Mesenchymal stem cell (in vitro differentiated cells and primary cell): ENCODE data around the gene DNPEP.

ENCODE experiments used
- DNase-seq: peaks from one replicate; pipeline ENCODE4 v3.0.0-alpha.2; 2013
- H2AFZ ChIP-seq: one replicate; pipeline ENCODE4 v1.6.1; 2013; ENCODE audit warnings: low read depth, mild to moderate bottlenecking, control low read depth, inconsistent platforms, low read length, moderate library complexity
- H2AK5ac ChIP-seq: 2 replicates; pipeline ENCODE4 v1.6.1; 2013; ENCODE audit warnings: low read length, moderate library complexity, mild to moderate bottlenecking, inconsistent platforms; ENCODE audit not compliant: severe bottlenecking
- H2BK120ac ChIP-seq: one replicate; pipeline ENCODE4 v1.6.1; 2013; ENCODE audit warnings: low read depth, mild to moderate bottlenecking, inconsistent platforms, low read length, moderate library complexity
- H2BK12ac ChIP-seq, 2 experiments: one replicate each; pipeline ENCODE4 v1.6.1; 2013; ENCODE audit warnings: inconsistent platforms in 2 of 2, low read length in 2 of 2, mild to moderate bottlenecking in 2 of 2, moderate library complexity in 2 of 2, control low read depth in 1 of 2
- H2BK15ac ChIP-seq: one replicate; pipeline ENCODE4 v1.6.1; 2013; ENCODE audit warnings: mild to moderate bottlenecking, low read depth, inconsistent platforms; ENCODE audit not compliant: poor library complexity, severe bottlenecking
- H2BK5ac ChIP-seq: 2 replicates; pipeline ENCODE4 v1.6.1; 2013; ENCODE audit warnings: low read depth, mild to moderate bottlenecking, low read length, control low read depth, inconsistent platforms; ENCODE audit not compliant: poor library complexity, severe bottlenecking
- H3K14ac ChIP-seq, 2 experiments: one replicate each; pipeline ENCODE4 v1.6.1; 2013; ENCODE audit warnings: inconsistent platforms in 2 of 2, low read length in 2 of 2, control low read depth in 1 of 2, mild to moderate bottlenecking in 1 of 2, moderate library complexity in 1 of 2
- H3K18ac ChIP-seq, 2 experiments: one replicate each; pipeline ENCODE4 v1.6.1; 2013; ENCODE audit warnings: inconsistent platforms in 2 of 2, low read length in 2 of 2, control low read depth in 1 of 2, low read depth in 1 of 2, mild to moderate bottlenecking in 1 of 2
- H3K23ac ChIP-seq, 2 experiments: one replicate each; pipeline ENCODE4 v1.6.1; 2013; ENCODE audit warnings: inconsistent platforms in 2 of 2, low read length in 2 of 2, mild to moderate bottlenecking in 2 of 2, moderate library complexity in 2 of 2, control low read depth in 1 of 2
- H3K27ac ChIP-seq: 2 replicates; pipeline ENCODE4 v1.5.1; 2013; ENCODE audit warnings: mild to moderate bottlenecking, moderate library complexity, low read length, control low read depth, inconsistent platforms; ENCODE audit not compliant: poor library complexity, severe bottlenecking
- H3K27me3 ChIP-seq, 2 experiments: 2 replicates each; pipeline versions ENCODE4 v1.6.1 to v1.7.0; 2013; ENCODE audit warnings: low read length in 2 of 2, mild to moderate bottlenecking in 2 of 2, moderate library complexity in 2 of 2, control low read depth in 1 of 2, inconsistent platforms in 1 of 2; ENCODE audit not compliant: control insufficient read depth in 1 of 2, insufficient read depth in 1 of 2
- H3K36me3 ChIP-seq, 2 experiments: 2 replicates each; pipeline versions ENCODE4 v1.6.1 to v1.7.0; 2013; ENCODE audit warnings: low read length in 2 of 2, control low read depth in 1 of 2, inconsistent platforms in 1 of 2, low read depth in 1 of 2, mild to moderate bottlenecking in 1 of 2; ENCODE audit not compliant: insufficient read depth in 2 of 2, control insufficient read depth in 1 of 2
- H3K4ac ChIP-seq, 2 experiments: one replicate each; pipeline ENCODE4 v1.6.1; 2013; ENCODE audit warnings: inconsistent platforms in 2 of 2, low read length in 2 of 2, mild to moderate bottlenecking in 2 of 2, moderate library complexity in 2 of 2, control low read depth in 1 of 2, low read depth in 1 of 2
- H3K4me1 ChIP-seq: 2 replicates; pipeline ENCODE4 v1.6.1; 2013; ENCODE audit warnings: low read depth, low read length, control low read depth; ENCODE audit not compliant: control insufficient read depth, insufficient read depth
- H3K4me2 ChIP-seq: 2 replicates; pipeline ENCODE4 v1.6.1; 2013; ENCODE audit warnings: low read length, mild to moderate bottlenecking, inconsistent platforms; ENCODE audit not compliant: poor library complexity, severe bottlenecking
- H3K4me3 ChIP-seq, 2 experiments: 2 replicates each; pipeline versions ENCODE4 v1.5.1 to v1.7.0; 2013; ENCODE audit warnings: low read length in 2 of 2, mild to moderate bottlenecking in 2 of 2, control low read depth in 1 of 2, low read depth in 1 of 2; ENCODE audit not compliant: insufficient read depth in 1 of 2
- H3K79me1 ChIP-seq: replicated peaks from 2 replicates; pipeline ENCODE4 v1.6.1; 2013; ENCODE audit warnings: mild to moderate bottlenecking, control low read depth, low read length, inconsistent platforms; ENCODE audit not compliant: poor library complexity, severe bottlenecking
- H3K9ac ChIP-seq: 2 replicates; pipeline ENCODE4 v1.7.0; 2013; ENCODE audit warnings: mild to moderate bottlenecking, low read length, moderate library complexity
- H3K9me3 ChIP-seq: 2 replicates; pipeline ENCODE4 v1.7.0; 2013; ENCODE audit warnings: mild to moderate bottlenecking, low read length; ENCODE audit not compliant: control insufficient read depth
- H4K8ac ChIP-seq: one replicate; pipeline ENCODE4 v1.6.1; 2013; ENCODE audit warnings: inconsistent platforms, mild to moderate bottlenecking, low read length, moderate library complexity
- H4K91ac ChIP-seq: one replicate; pipeline ENCODE4 v1.6.1; 2013; ENCODE audit warnings: mild to moderate bottlenecking, low read length, inconsistent platforms
- WGBS: methylation state at CpG from one replicate; pipeline ENCODE4 v1.1.7; 2013; ENCODE audit warnings: mixed read lengths; 5-methylcytosine and 5-hydroxymethylcytosine counted together

Gene DNPEP

DNA sequence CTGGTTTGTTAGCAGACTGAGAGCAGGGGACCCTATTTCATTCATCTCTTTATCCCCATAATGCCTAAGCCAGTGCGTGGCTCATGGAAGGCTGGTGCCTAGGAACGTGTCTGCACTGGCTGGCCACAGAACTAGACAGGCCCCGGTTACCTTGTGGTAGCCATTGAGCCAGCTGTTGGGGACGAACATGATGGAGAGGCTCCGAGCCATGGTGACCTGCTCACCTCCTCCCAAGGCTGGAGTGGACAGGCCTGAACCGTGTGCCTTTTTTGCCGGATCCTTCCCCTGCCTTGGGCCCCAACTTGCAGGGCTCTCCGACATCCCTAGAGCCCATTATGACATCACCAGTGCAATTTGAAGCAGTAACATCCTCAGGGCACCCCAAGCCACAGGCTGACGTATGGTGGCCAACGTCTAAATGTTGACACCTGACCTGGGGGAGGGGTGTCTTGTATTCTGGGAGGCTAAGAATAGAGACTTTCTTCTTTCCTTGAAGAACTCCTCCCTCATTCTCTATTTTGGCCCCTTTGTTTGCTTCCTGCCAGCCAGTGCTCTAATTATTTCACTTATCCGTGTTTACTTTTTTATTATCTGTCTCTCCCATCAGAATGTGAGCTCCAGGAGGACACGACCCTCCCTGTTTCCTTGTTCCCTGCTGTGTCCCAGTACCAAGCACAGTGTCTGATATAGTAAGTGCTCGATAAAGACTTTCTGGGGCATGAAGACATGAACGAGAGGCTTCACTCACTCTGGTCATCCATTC, 12.2 kb upstream of the DNPEP start:
- no peak overlapping the region for H2BK5ac ChIP-seq
- H3K23ac ChIP-seq = no peak overlapping the region
- peak; percentile 46 for DNase-seq
- no peak overlapping the region for H3K4me2 ChIP-seq
- H3K4me3 ChIP-seq = no peak overlapping the region
- H3K36me3 ChIP-seq = no peaks in the 10 kb centered on the region
- H4K91ac ChIP-seq = peak overlapping the region; percentile 82
- no peak overlapping the region for H2AK5ac ChIP-seq
- peaks cover 3% of the 10 kb centered on the region for H3K4me1 ChIP-seq
- no peak overlapping the region for H2AFZ ChIP-seq
- no peak overlapping the region for H3K9ac ChIP-seq
- H3K27ac ChIP-seq = no peak overlapping the region
- H3K18ac ChIP-seq = peak overlapping the region; percentile 37 to 77
- H3K79me1 ChIP-seq = no peaks in the 10 kb centered on the region
- WGBS = 64% methylated on average over 12 of the region's 14 CpGs
- H2BK120ac ChIP-seq = no peak overlapping the region
- H3K4ac ChIP-seq = peak overlapping the region in 1 of 2 experiments; percentile 20
- H4K8ac ChIP-seq = peak overlapping the region; percentile 42
- peak overlapping the region; percentile 3 to 87 for H2BK12ac ChIP-seq
- no peaks in the 10 kb centered on the region for H3K27me3 ChIP-seq
- H3K9me3 ChIP-seq = no peaks in the 10 kb centered on the region
- no peak overlapping the region for H3K14ac ChIP-seq
- no peak overlapping the region for H2BK15ac ChIP-seq

- Histone ChIP-seq H3K4ac (no peak overlapping the region), H3K27me3 (no peaks in the 10 kb centered on the region), H4K8ac (peak overlapping the region; percentile 35), H4K91ac (no peak overlapping the region), H3K36me3 (no peaks in the 10 kb centered on the region), H3K14ac (no peak overlapping the region), H2AFZ (no peak overlapping the region), H2BK5ac (no peak overlapping the region), H3K79me1 (no peaks in the 10 kb centered on the region), H2BK120ac (no peak overlapping the region), H3K18ac (no peak overlapping the region), H2BK12ac (peak overlapping the region in 1 of 2 experiments; percentile 84), H3K9me3 (no peaks in the 10 kb centered on the region), H2AK5ac (no peak overlapping the region), H3K4me2 (no peak overlapping the region), H3K4me1 (peaks cover 3% of the 10 kb centered on the region), H3K9ac (peak overlapping the region; percentile 11), H3K27ac (no peak overlapping the region), H3K4me3 (no peak overlapping the region), H2BK15ac (peak overlapping the region; percentile 46), H3K23ac (no peak overlapping the region)
- WGBS = 6% methylated on average over 4 of the region's 5 CpGs
- DNase-seq = peak; percentile 90
Observed at GRCh38 chr2:219398721-219399363, 11.1 kb upstream of the DNPEP start.

DNA sequence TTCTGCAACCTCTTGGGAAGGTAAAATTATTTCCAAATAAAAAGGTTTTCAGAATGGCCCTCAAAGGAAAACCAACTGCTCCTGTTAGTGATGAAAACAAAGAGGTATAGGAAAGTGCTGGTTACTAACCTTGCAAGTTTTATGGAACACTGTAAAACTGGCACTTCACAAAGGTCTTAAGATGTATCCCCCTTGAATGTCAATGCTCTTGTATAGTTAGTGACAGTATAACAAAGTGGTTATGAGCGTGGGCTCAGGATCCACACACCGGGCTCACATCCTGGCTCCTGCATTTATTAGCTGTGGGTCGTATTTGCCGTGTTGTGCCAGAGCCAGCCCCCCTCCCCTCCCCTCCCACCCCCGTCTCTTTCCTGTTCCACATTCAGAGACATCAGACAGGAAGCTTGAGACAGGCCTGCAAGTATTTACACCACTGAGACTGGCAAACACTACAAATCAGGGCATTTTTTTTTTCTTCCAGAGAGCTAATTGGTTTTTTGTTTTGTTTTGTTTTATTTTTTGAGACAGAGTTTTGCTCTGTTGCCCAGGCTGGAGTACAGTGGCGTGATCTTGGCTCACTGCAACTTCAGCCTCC, 9.2 kb upstream of the DNPEP start:
- WGBS = 65% methylated on average over 6 of the region's 6 CpGs
- Histone ChIP-seq H3K9ac (no peak overlapping the region), H4K91ac (no peak overlapping the region), H2BK5ac (no peak overlapping the region), H3K4me2 (no peak overlapping the region), H3K18ac (no peak overlapping the region), H2AFZ (no peak overlapping the region), H2BK120ac (no peak overlapping the region), H3K9me3 (no peaks in the 10 kb centered on the region), H3K4me3 (no peak overlapping the region), H3K23ac (no peak overlapping the region), H2BK12ac (no peak overlapping the region), H2AK5ac (no peak overlapping the region), H3K27me3 (no peaks in the 10 kb centered on the region), H3K36me3 (no peaks in the 10 kb centered on the region), H3K4ac (no peak overlapping the region), H4K8ac (no peak overlapping the region), H3K14ac (no peak overlapping the region), H2BK15ac (no peak overlapping the region), H3K4me1 (peaks cover 3% of the 10 kb centered on the region), H3K27ac (no peak overlapping the region), H3K79me1 (no peaks in the 10 kb centered on the region)
- no peak for DNase-seq

DNA sequence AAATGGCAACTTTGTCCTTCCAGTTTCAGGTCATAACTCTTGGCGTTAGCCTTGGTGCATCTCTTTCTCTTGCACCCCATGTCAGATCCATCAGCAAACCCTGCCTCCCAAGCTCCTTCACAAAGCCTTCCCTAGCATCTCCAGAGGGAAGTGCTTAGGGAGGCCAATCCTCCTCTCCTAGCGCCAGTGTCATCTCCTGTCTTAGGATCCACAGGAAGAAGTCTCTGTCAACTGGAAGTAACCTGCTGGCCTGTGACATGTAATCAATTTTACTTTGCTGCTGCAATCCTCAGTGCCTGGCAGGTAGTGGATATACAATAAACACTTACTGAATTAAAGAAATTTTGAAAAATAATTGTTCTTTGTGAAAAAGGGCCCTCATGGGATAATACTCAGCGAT, 7.9 kb upstream of the DNPEP start:
- Histone ChIP-seq H3K4me2 (no peak overlapping the region), H3K4ac (no peak overlapping the region)

More for the DNA sequence above, 7.9 kb upstream of the DNPEP start:
- Histone ChIP-seq H2BK5ac (no peak overlapping the region), H3K9ac (no peak overlapping the region), H4K91ac (no peak overlapping the region), H3K4me1 (peaks cover 3% of the 10 kb centered on the region), H2AFZ (no peak overlapping the region), H2BK120ac (no peak overlapping the region), H3K9me3 (no peaks in the 10 kb centered on the region), H2BK12ac (no peak overlapping the region), H2AK5ac (no peak overlapping the region), H3K14ac (no peak overlapping the region), H3K79me1 (no peaks in the 10 kb centered on the region), H3K27ac (no peak overlapping the region), H4K8ac (no peak overlapping the region), H3K18ac (no peak overlapping the region), H3K36me3 (no peaks in the 10 kb centered on the region), H3K23ac (no peak overlapping the region), H3K27me3 (no peaks in the 10 kb centered on the region), H3K4me3 (no peak overlapping the region), H2BK15ac (no peak overlapping the region)
- 98% methylated on average over 3 of the region's 3 CpGs for WGBS
- DNase-seq = no peak
